Astrocyte (in vitro differentiated cells and primary cell): ENCODE data around the gene HSPG2. TPM values are rescaled to one million over a fixed set of nuclear protein-coding genes. Genes with fewer than 3 reads are reported as not detected.

Experiments
- DNase-seq: peaks from one replicate; pipeline ENCODE4 v3.0.0-alpha.2; 2010; ENCODE audit warnings: low read depth
- FAIRE-seq: peaks from 2 replicates; lab custom pipeline; 2011; peaks lifted over from hg19 to GRCh38; lab: Jason Lieb, UNC
- H2AFZ ChIP-seq: 2 replicates; pipeline ENCODE4 v1.6.0; 2012; ENCODE audit warnings: low read depth, low read length, inconsistent platforms
- H3K27ac ChIP-seq: 2 replicates; pipeline ENCODE4 v1.5.1; 2011; ENCODE audit warnings: low read depth, low read length, inconsistent platforms
- H3K27me3 ChIP-seq: 2 replicates; pipeline ENCODE4 v1.6.0; 2011; ENCODE audit warnings: low read length, inconsistent platforms; ENCODE audit not compliant: insufficient read depth
- H3K36me3 ChIP-seq: 2 replicates; pipeline ENCODE4 v1.5.1; 2011; ENCODE audit warnings: low read length, inconsistent platforms; ENCODE audit not compliant: insufficient read depth
- H3K4me1 ChIP-seq: 2 replicates; pipeline ENCODE4 v1.5.1; 2011; ENCODE audit warnings: low read length, inconsistent platforms; ENCODE audit not compliant: insufficient read depth
- H3K4me2 ChIP-seq: 2 replicates; pipeline ENCODE4 v1.6.0; 2012; ENCODE audit warnings: low read length, inconsistent platforms
- H3K4me3 ChIP-seq: 2 replicates; pipeline ENCODE4 v1.5.1; 2011; ENCODE audit warnings: low read depth, mild to moderate bottlenecking, low read length, inconsistent platforms; ENCODE audit not compliant: insufficient read depth
- H3K79me2 ChIP-seq: 2 replicates; pipeline ENCODE4 v1.6.0; 2012; ENCODE audit warnings: mild to moderate bottlenecking, low read length, inconsistent platforms; ENCODE audit not compliant: insufficient read depth
- H3K9ac ChIP-seq: 2 replicates; pipeline ENCODE4 v1.6.0; 2012; ENCODE audit warnings: mild to moderate bottlenecking, low read length, inconsistent platforms
- H3K9me3 ChIP-seq: 2 replicates; pipeline ENCODE4 v1.5.1; 2012; ENCODE audit warnings: low read depth, mild to moderate bottlenecking, low read length, inconsistent platforms; ENCODE audit not compliant: insufficient read depth
- H4K20me1 ChIP-seq: 2 replicates; pipeline ENCODE4 v1.6.0; 2012; ENCODE audit warnings: low read length, inconsistent platforms; ENCODE audit not compliant: insufficient read depth
- H3K27ac Mint-ChIP-seq: one replicate; pipeline ENCODE4 v1.8.0; 2021; ENCODE audit warnings: mild to moderate bottlenecking, mixed read lengths; ENCODE audit not compliant: unreplicated experiment
- H3K27me3 Mint-ChIP-seq: one replicate; pipeline ENCODE4 v1.8.0; 2021; ENCODE audit warnings: low read depth, mixed read lengths; ENCODE audit not compliant: unreplicated experiment
- H3K36me3 Mint-ChIP-seq: one replicate; pipeline ENCODE4 v1.8.0; 2021; ENCODE audit warnings: low read depth, mixed read lengths; ENCODE audit not compliant: unreplicated experiment
- H3K4me1 Mint-ChIP-seq: one replicate; pipeline ENCODE4 v1.8.0; 2021; ENCODE audit warnings: low read depth, mixed read lengths; ENCODE audit not compliant: unreplicated experiment
- H3K4me3 Mint-ChIP-seq: one replicate; pipeline ENCODE4 v1.8.0; 2021; ENCODE audit warnings: mild to moderate bottlenecking, moderate library complexity, mixed read lengths; ENCODE audit not compliant: unreplicated experiment
- H3K9me3 Mint-ChIP-seq: one replicate; pipeline ENCODE4 v1.8.0; 2021; ENCODE audit warnings: mild to moderate bottlenecking, mixed read lengths; ENCODE audit not compliant: unreplicated experiment
- CTCF ChIP-seq: IDR thresholded peaks from 2 replicates; pipeline ENCODE4 v1.5.1; 2011; ENCODE audit warnings: low read depth, mild to moderate bottlenecking, inconsistent platforms, low read length, moderate library complexity; ENCODE audit not compliant: insufficient read depth
- EZH2 ChIP-seq: IDR thresholded peaks from 2 replicates; pipeline ENCODE4 v1.6.1; 2012; ENCODE audit warnings: mild to moderate bottlenecking, low read length, inconsistent platforms; ENCODE audit not compliant: insufficient read depth
- total RNA-seq: library from RNA; stranded (reverse); gene quantifications from 2 replicates; pipeline ENCODE4 v1.2.1, GENCODE V29; 2021

Gene HSPG2
- total RNA-seq, 1 donor from 2014 or later: 249 TPM

- no peak overlapping the region for H2AFZ ChIP-seq
- Mint-ChIP-seq H3K27me3 (no peaks in the 10 kb centered on the region), H3K4me3 (no peak overlapping the region), H3K27ac (no peak overlapping the region), H3K36me3 (peaks cover 25% of the 10 kb centered on the region), H3K4me1 (no peaks in the 10 kb centered on the region), H3K9me3 (no peaks in the 10 kb centered on the region)
- H3K4me1 ChIP-seq: no peaks in the 10 kb centered on the region
- no peak for FAIRE-seq
- H4K20me1 ChIP-seq: no peaks in the 10 kb centered on the region
- peaks cover 13% of the 10 kb centered on the region for H3K36me3 ChIP-seq
- no peak overlapping the region for H3K27ac ChIP-seq
- TF ChIP-seq CTCF: no peak
- TF ChIP-seq EZH2: no peak
- no peaks in the 10 kb centered on the region for H3K79me2 ChIP-seq
- no peak for DNase-seq
- H3K4me2 ChIP-seq: no peak overlapping the region
- no peak overlapping the region for H3K4me3 ChIP-seq
- no peak overlapping the region for H3K9ac ChIP-seq
- no peaks in the 10 kb centered on the region for H3K27me3 ChIP-seq
- no peaks in the 10 kb centered on the region for H3K9me3 ChIP-seq
These were observed 95.2 kb downstream of the HSPG2 start for GRCh38 chr1:21841852-21842466.

GRCh38 chr1:21840981-21841380 lies 96.1 kb downstream of the HSPG2 start:
- Histone ChIP-seq H3K36me3 (peaks cover 15% of the 10 kb centered on the region), H2AFZ (no peak overlapping the region), H3K79me2 (no peaks in the 10 kb centered on the region), H3K27ac (no peak overlapping the region), H3K9me3 (no peaks in the 10 kb centered on the region), H3K9ac (no peak overlapping the region), H3K4me3 (no peak overlapping the region), H3K27me3 (no peaks in the 10 kb centered on the region), H3K4me1 (no peaks in the 10 kb centered on the region), H4K20me1 (no peaks in the 10 kb centered on the region), H3K4me2 (no peak overlapping the region)
- no peak overlapping the region for H3K4me3 Mint-ChIP-seq
- H3K36me3 Mint-ChIP-seq: peaks cover 28% of the 10 kb centered on the region
- H3K9me3 Mint-ChIP-seq: no peaks in the 10 kb centered on the region
- TF ChIP-seq EZH2 (no peak), CTCF (no peak)
- no peak overlapping the region for H3K27ac Mint-ChIP-seq
- FAIRE-seq (no peak), DNase-seq (no peak)
- H3K27me3 Mint-ChIP-seq: no peaks in the 10 kb centered on the region
- no peaks in the 10 kb centered on the region for H3K4me1 Mint-ChIP-seq

GRCh38 chr1:21839337-21840037 lies 97.6 kb downstream of the HSPG2 start:
- TF ChIP-seq CTCF (no peak), EZH2 (no peak)
- H3K27me3 ChIP-seq: no peaks in the 10 kb centered on the region
- H3K4me1 Mint-ChIP-seq: no peaks in the 10 kb centered on the region
- H3K36me3 Mint-ChIP-seq: peaks cover 41% of the 10 kb centered on the region
- no peak overlapping the region for H3K4me3 ChIP-seq
- no peak overlapping the region for H3K4me3 Mint-ChIP-seq
- FAIRE-seq (no peak), DNase-seq (no peak)
- no peaks in the 10 kb centered on the region for H4K20me1 ChIP-seq
- H3K9me3 Mint-ChIP-seq: peaks cover 3% of the 10 kb centered on the region
- peaks cover 4% of the 10 kb centered on the region for H3K9me3 ChIP-seq
- H3K9ac ChIP-seq: no peak overlapping the region
- no peak overlapping the region for H3K27ac ChIP-seq
- H2AFZ ChIP-seq: no peak overlapping the region
- H3K27ac Mint-ChIP-seq: no peak overlapping the region
- no peaks in the 10 kb centered on the region for H3K27me3 Mint-ChIP-seq
- no peaks in the 10 kb centered on the region for H3K79me2 ChIP-seq
- H3K4me1 ChIP-seq: no peaks in the 10 kb centered on the region
- H3K4me2 ChIP-seq: no peak overlapping the region
- peaks cover 22% of the 10 kb centered on the region for H3K36me3 ChIP-seq
